ENCODE data around the gene KBTBD12. TPM values are rescaled to one million over a fixed set of nuclear protein-coding genes. Genes with fewer than 3 reads are reported as not detected.

Gene KBTBD12
- total and polyA plus RNA-seq, 2 experiments from 2014 or later: 0.07 TPM; not detected in 1

- Histone ChIP-seq H3K27ac (no peak overlapping the region), H3K4me3 (no peak overlapping the region), H3K36me3 (replicated peaks; ENCODE audit: insufficient read depth, low read depth) (no peaks in the 10 kb centered on the region), H3K9me3 (ENCODE audit: low read depth) (no peaks in the 10 kb centered on the region), H3K4me2 (no peak overlapping the region), H2AFZ (no peak overlapping the region), H3K9me2 (replicated peaks; ENCODE audit: insufficient read depth) (no peaks in the 10 kb centered on the region), H4K20me1 (ENCODE audit: insufficient read depth, poor library complexity, severe bottlenecking) (no peaks in the 10 kb centered on the region), H3K79me2 (no peaks in the 10 kb centered on the region), H3K27me3 (no peaks in the 10 kb centered on the region), H3K4me1 (ENCODE audit: insufficient read depth) (no peaks in the 10 kb centered on the region)
- TF ChIP-seq, protein P1, sequence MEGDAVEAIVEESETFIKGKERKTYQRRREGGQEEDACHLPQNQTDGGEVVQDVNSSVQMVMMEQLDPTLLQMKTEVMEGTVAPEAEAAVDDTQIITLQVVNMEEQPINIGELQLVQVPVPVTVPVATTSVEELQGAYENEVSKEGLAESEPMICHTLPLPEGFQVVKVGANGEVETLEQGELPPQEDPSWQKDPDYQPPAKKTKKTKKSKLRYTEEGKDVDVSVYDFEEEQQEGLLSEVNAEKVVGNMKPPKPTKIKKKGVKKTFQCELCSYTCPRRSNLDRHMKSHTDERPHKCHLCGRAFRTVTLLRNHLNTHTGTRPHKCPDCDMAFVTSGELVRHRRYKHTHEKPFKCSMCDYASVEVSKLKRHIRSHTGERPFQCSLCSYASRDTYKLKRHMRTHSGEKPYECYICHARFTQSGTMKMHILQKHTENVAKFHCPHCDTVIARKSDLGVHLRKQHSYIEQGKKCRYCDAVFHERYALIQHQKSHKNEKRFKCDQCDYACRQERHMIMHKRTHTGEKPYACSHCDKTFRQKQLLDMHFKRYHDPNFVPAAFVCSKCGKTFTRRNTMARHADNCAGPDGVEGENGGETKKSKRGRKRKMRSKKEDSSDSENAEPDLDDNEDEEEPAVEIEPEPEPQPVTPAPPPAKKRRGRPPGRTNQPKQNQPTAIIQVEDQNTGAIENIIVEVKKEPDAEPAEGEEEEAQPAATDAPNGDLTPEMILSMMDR (IDR thresholded peaks at IDR 0.05; ENCODE audit: poor library complexity): no peak
- TF ChIP-seq EZH2phosphoT487 (IDR thresholded peaks at IDR 0.05; ENCODE audit: low read depth, severe bottlenecking, unreplicated experiment) (no peak), EZH2 (IDR thresholded peaks at IDR 0.05; ENCODE audit: borderline replicate concordance) (no peak)
- WGBS (ENCODE audit: low lambda C conversion rate, missing lambda C conversion rate): 88% methylated on average over 4 of the region's 4 CpGs
- DNase-seq (ENCODE audit: low spot score): no peak
These were observed 45.5 kb downstream of the KBTBD12 start for GRCh38 chr3:127960421-127960965.

DNA sequence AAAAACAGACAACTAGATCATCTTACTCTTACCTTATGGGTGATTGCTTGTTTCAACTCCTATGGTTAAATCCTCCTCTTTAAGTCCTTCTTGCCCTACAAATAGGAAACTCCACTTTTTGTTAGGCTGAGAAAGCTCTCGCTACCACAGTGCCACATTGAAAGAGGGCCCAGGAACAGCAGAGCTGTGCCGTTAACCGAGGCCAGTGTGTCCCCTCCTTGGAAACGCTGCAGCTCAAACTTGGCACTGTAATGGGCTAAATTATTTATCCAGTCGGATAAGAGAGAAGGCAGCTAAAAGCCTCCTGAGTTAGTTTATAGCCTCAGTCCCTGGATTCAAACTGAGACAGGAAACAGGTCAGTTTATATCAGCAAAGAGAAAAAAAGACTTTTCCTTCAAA is 46.1 kb downstream of the KBTBD12 start:
- no peak overlapping the region for H3K4me2 ChIP-seq

GRCh38 chr3:127961963-127962362 is 46.9 kb downstream of the KBTBD12 start:
- DNase-seq (ENCODE audit: low spot score): peak; percentile 70
- Histone ChIP-seq H3K9me2 (replicated peaks; ENCODE audit: insufficient read depth) (no peaks in the 10 kb centered on the region), H3K79me2 (no peaks in the 10 kb centered on the region), H3K27me3 (no peaks in the 10 kb centered on the region), H3K4me3 (no peak overlapping the region), H3K36me3 (replicated peaks; ENCODE audit: insufficient read depth, low read depth) (no peaks in the 10 kb centered on the region), H3K27ac (peak overlapping the region; percentile 59), H3K4me2 (no peak overlapping the region), H3K4me1 (ENCODE audit: insufficient read depth) (no peaks in the 10 kb centered on the region), H3K9me3 (ENCODE audit: low read depth) (no peaks in the 10 kb centered on the region), H4K20me1 (ENCODE audit: insufficient read depth, poor library complexity, severe bottlenecking) (no peaks in the 10 kb centered on the region), H2AFZ (no peak overlapping the region)
- 66% methylated on average over 4 of the region's 4 CpGs for WGBS (ENCODE audit: low lambda C conversion rate, missing lambda C conversion rate)
- no peak for TF ChIP-seq EZH2phosphoT487 (IDR thresholded peaks at IDR 0.05; ENCODE audit: low read depth, severe bottlenecking, unreplicated experiment)
- no peak for TF ChIP-seq EZH2 (IDR thresholded peaks at IDR 0.05; ENCODE audit: borderline replicate concordance)
- TF ChIP-seq, protein P1 (IDR thresholded peaks at IDR 0.05; ENCODE audit: poor library complexity): no peak

More for the DNA sequence above, 46.1 kb downstream of the KBTBD12 start:
- TF ChIP-seq, protein P1 (IDR thresholded peaks at IDR 0.05; ENCODE audit: poor library complexity): no peak
- TF ChIP-seq EZH2phosphoT487 (IDR thresholded peaks at IDR 0.05; ENCODE audit: low read depth, severe bottlenecking, unreplicated experiment): no peak
- TF ChIP-seq EZH2 (IDR thresholded peaks at IDR 0.05; ENCODE audit: borderline replicate concordance): no peak
- H4K20me1 ChIP-seq (ENCODE audit: insufficient read depth, poor library complexity, severe bottlenecking): no peaks in the 10 kb centered on the region
- no peak for DNase-seq (ENCODE audit: low spot score)
- no peak overlapping the region for H3K4me3 ChIP-seq
- peak overlapping the region; percentile 59 for H3K27ac ChIP-seq
- H3K9me2 ChIP-seq (replicated peaks; ENCODE audit: insufficient read depth): no peaks in the 10 kb centered on the region
- H2AFZ ChIP-seq: no peak overlapping the region
- 71% methylated on average over 5 of the region's 5 CpGs for WGBS (ENCODE audit: low lambda C conversion rate, missing lambda C conversion rate)
- no peaks in the 10 kb centered on the region for H3K79me2 ChIP-seq
- H3K36me3 ChIP-seq (replicated peaks; ENCODE audit: insufficient read depth, low read depth): no peaks in the 10 kb centered on the region
- H3K4me1 ChIP-seq (ENCODE audit: insufficient read depth): no peaks in the 10 kb centered on the region
- H3K27me3 ChIP-seq: no peaks in the 10 kb centered on the region
- H3K9me3 ChIP-seq (ENCODE audit: low read depth): no peaks in the 10 kb centered on the region
